ENCODE results near the gene POU2F1.
"Not testable (repeated sequence)": the region's sequence is repeated elsewhere in the genome, so short reads cannot be mapped to it uniquely, and the experiment has no call there.

POU2F1 gene

GRCh38 chr1:167206166-167206835 is 14.4 kb upstream of the POU2F1 start:
- no peak for DNase-seq

- no peak for DNase-seq
Measured at GRCh38 chr1:167207940-167208623, 12.6 kb upstream of the POU2F1 start.

GRCh38 chr1:167208624-167208976 is 12.1 kb upstream of the POU2F1 start:
- no peak for DNase-seq

DNA sequence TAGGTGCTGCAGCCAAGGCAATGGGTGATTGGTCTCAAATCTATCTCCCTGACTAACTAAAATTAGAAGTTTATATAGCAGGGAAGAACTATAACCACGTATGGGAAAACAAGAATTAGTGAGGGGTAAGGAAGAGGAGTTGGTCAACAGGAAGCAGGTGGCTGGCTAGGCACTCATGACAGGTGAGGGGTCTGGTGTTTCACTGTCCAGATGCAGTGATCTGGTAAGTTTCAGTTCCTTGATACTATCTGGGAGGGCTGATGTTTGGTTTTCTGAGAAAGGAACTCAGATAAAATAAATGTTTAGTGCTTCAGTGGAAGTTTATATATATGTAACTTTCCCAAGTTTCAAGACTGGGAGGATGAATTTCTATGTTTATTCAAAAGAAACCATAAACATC is 11.6 kb upstream of the POU2F1 start:
- DNase-seq: no peak

- no peak for DNase-seq
Measured at GRCh38 chr1:167210966-167211674, 9.6 kb upstream of the POU2F1 start.

DNA sequence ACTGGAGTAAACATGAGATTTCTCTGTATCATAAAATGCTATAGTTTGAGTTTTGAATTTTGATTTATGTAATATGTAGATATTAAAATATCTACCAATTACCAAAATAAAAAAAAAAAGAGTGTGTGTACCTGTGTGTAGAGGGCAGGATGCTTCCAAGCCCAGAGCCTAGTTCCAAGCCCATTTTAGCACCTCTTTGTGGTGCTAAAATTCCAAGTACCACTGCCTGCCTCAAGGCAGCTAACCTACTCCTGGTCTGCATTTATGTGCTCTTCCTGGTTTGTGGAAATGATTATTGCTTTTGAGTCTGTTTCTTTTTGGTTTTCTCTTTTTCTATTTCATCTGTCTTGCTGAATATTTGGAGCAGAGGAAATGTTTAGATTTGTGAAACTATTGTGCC is 8.7 kb upstream of the POU2F1 start:
- no peak for DNase-seq

- DNase-seq: no peak
Measured at GRCh38 chr1:167216809-167217208, 3.9 kb upstream of the POU2F1 start.

DNA sequence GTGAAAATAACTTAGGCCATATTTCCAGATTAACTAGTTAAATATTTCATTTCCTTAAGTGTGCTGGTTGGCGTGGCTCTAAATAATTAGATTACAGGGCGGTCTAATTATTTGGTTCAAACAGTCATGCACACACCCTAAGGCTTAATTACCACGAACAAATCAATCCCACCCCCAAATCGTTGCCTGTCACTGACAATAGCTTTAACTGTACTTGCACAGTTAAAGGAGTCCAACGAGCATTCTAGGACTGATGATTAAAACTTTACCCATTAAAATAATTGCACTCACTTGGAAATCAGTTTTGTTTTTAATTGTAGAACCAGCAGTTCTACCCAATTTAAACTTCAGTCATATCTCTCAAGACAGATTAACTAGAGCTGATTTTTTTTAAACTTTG is 1.5 kb upstream of the POU2F1 start:
- DNase-seq: no peak

DNA sequence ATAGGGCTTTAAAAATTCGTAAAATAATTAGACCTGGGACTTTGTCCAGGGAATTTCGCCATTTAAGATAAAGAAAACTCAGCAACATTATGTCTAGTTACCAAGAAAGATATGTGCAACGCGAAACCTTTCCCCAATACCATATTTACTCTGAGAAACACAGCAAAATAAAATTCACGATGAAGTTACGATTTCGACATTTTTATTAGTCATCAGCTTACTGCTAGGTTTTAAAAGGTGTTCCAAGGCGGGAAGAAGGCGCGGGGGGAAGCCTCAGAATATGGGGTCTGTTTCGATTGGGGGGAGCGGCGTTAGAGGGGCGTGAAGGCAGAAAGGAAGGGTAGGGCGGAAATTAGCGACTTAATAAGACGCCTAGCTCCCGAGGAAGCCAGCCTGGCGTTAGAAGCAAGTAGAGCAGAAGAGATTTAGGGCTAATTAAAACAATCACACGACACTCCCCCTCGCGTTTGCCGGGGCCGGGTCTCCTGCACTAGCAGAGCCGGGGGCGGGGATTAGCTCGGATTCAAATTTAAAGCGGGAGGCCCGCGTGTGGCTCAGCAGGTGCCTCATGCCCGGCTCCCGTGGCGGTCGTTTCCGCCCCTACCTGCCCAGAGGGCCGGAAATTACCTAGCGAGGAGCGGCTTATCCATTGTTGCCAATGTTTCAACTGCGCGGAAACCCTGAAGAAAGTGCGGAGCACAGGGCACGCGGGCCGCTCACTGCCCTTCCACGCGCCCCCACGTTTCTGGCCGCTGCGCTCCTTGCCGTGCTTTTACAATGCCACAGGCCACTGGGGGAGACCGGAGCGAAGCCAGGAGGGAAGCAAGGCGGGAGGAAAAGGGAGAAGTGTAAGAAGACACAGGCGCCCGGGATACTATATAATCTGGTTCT is 795 bp upstream of the POU2F1 start:
- DNase-seq: peak; percentile 88

GRCh38 chr1:167221126-167221737 is 546 bp downstream of the POU2F1 start:
- DNase-seq: no peak

GRCh38 chr1:167221738-167222610 is 1.3 kb downstream of the POU2F1 start:
- peak; percentile 82 for DNase-seq

DNA sequence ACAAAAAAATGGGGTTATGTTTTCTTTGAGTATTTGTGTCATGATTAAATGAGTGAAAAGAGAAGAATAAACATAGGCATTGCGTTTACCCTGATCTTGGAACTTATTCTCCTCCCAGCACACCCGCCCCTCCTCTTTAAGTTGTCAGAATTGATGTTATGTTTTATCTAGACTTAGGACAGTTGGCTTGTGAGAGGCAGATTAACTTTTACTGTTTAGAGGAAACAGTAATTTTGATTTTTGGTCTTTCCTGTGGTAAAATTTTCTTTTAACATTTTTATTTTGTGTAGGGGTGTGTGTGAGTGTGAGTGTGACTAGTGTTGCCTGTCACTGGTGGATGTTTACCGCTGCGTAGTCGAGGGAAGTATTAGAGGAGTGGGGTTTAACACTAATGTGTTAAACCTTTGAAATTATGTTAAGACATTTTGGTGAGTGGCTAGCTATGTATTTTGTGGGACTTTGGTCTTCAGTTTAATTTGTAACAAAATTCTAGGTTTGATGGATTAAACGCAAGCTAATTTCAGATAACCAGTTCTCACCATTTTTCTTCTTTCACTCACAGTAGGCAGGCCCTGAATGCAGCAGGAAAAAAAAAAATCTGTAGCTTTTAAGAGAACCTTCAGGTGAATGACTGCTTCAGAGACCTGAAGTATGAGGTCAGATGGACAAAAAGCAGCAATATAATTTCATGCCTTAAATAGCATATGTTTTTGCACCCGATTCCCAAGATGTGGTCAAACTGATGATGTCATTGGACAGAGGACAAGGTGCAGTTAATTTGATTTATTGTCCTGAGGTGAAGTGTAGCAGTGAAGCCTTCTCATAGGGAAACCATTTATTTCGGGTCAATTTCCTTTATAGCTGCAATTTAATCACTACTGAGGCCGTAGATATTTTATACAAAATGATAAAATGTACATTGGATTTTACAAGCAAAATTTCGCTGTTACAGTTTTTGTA is 2.7 kb downstream of the POU2F1 start:
- DNase-seq: peak; percentile 42

- not testable (repeated sequence) for DNase-seq
Measured at GRCh38 chr1:167224734-167225235, 4.1 kb downstream of the POU2F1 start.

DNA sequence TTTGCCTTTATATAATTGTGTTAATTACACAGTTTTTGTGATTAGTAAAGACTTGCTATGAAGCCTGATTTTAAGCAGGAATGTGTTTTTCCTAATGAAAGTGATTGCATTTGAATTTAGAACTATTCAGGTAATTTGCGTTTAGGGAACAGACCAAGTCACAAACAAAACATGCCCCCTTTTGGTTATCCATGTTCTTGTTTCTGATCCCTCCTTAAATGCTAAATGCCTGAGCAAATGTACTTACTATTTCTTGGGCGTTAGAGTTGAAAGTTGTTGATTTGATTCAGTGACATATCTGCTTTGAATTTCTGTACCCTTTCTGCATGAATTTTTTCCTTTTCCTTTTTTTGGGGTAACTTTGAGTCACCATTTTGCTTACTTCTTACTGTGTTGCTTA is 5.2 kb downstream of the POU2F1 start:
- DNase-seq: no peak

GRCh38 chr1:167227934-167228378 is 7.3 kb downstream of the POU2F1 start:
- no peak for DNase-seq

DNA sequence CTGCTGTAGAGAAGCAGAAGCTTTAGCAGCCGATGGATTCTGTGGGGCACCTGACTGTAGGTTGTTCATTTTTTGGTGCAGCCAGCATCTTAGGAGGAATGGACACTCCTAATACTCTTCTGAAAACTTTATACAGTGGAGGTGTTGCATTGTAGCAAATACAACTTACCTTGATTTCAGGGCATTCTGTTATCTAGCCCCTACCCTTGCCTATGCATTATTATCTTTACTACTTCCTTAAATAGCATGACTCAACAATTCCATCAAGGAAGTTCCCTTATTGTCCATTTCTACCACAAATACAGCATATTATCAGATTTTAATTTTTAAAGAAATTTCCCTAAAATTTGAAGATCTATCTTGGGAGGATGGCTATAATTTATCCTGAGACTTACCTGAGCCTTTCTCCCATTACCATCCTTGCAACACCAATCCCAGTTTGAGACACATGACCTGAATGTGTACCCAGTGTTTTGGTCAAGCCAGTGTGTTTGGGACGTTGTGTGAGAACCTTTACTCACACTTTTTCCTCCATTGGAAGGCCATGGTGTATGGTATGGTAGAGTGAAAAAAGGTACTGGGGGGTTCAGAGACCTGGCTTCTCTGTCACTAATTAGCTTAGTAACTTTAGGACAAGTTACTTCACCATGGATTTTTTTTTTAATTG is 9.2 kb downstream of the POU2F1 start:
- peak; percentile 31 for DNase-seq

DNA sequence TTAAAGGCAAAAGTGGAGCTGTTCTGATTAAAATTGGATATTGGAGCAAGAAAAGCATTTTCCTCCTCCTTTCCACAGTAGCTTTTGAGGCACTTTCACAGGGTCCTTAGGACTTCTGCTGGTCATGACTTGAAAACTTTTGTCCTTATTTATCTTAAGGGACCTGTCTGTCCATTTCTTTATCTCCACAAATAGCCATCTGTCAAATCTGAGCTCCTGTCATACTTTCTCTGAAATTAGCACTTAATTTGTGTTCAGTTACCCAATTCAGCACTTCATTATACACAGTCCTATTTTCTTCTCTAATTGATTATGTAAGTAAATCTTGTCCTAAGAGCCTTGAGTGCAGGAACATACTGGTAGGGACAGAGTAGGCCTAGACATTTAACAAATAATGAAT is 9.8 kb downstream of the POU2F1 start:
- no peak for DNase-seq

GRCh38 chr1:167231873-167232450 is 11.3 kb downstream of the POU2F1 start:
- no peak for DNase-seq

DNA sequence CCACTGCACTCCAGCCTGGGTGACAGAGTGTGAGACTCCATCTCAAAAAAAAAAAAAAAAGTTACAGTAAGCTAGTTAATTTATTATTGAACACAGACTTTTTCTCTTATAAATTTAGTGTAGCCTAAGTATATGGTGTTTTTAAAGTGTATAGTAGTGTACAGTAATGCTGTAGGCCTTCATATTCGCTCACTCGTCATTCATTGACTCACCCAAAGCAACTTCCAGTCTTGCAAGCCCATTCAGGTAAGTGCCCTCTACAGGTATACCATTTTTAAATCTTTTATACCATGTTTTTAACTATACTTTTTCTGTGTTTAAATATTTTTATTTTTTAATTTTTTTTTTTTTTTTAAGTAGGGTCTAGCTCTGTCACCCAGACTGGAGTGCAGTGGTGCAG is 12.1 kb downstream of the POU2F1 start:
- no peak for DNase-seq

Measured in hematopoietic multipotent progenitor cell treated with erythropoietin and hydrocortisone succinate and interleukin-3 and kit ligand, for 8 days (in vitro differentiated cells).